GM03348 (cell line): ENCODE measurements around the gene TLCD5.

Experiments
- DNase-seq: peaks from one replicate; pipeline ENCODE4 v3.0.0; 2012; ENCODE audit warnings: low spot score

TLCD5 gene

DNA sequence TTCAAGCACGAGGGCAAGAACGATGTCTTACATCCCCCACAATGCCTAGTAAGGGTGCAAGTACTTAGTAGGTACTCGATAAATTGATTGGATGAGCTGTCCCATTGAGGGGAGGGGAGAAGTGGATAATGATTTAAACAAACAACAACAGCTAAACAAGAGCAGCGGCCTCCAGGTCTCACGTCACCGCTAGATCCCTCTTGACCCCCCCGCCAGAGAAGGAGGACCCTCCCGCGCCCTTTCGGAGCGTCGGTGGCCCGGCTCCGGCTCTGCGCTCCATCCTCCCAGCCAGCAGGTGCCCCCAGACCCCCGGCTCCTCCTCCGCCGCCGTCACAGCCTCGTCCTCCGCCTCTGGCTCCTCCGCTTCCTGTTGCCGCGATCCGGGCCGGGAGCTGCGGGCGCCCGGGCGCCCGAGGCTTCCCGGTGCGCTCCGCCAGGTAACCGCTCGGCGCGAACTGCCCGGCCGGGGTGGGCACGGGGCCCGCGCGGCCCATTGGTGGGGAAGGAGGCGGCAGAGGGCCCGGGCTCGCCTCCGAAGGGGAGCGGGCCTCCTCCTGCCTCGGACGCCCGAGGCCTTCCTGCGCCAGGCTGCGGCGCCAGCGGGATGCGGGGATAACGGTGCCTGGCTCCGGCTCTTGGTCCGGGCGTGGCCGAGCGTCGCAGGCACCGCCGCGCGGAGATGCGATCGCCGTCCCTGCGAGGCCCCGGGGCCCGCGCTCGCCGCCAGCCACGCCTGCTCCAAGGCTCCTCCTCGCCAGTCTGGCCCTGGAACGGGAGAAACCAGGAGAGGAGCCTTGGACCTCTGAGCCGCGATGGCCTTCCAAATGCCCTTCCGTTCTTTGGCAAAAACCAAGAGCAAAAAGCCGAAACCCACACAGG, at the start of gene TLCD5:
TLCD5 (plus strand) TSS at position 368 of the 879 bp plus-strand sequence. CDS start 2,143 bp downstream, outside the sequence.
- DNase-seq: peak; percentile 83

DNA sequence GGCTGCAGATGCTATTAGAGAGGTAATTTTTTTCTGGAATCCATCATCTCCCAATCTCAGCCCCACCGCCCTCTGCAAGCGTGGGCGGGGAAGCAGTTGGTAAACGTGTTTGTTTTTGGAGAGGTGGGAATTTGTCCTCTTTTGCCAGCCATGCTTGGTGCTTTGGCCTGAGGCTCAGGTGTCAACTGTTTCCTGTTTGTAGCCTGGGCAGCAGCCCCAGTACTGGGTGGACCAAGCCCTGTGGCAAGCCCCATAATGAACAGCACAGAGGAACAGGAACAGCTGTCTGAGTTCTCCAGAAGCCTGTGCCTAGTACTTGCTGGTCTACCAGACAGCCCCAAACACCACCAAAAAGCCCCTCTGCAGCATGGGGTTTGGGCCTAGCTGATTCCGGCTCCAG, 45.6 kb upstream of the TLCD5 start:
- no peak for DNase-seq

DNA sequence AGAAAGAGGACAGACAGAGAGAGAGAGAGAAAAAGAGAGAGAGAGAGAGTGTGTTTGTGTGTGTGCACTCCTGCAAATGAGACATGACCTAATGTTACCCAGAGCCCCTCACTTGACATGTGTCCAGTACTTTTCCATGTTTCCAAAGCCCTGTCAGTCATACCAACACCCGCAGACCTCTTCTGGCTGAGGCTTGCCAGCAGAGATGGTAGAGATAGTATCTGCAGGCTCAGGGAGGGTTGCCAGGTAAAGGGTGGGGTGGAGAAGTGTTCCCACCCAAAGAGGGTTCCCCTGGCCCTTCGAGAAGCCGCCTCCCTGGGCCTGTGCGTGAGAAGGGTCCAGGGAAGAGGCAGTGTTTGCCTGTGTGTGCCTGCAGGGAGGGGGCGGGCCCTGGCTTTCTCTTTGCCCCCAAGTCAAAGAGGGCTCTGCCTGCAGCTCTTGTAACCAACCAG, 44.5 kb upstream of the TLCD5 start:
- DNase-seq: no peak

GRCh38 chr11:120281143-120281795, 43.8 kb upstream of the TLCD5 start:
- no peak for DNase-seq

DNA sequence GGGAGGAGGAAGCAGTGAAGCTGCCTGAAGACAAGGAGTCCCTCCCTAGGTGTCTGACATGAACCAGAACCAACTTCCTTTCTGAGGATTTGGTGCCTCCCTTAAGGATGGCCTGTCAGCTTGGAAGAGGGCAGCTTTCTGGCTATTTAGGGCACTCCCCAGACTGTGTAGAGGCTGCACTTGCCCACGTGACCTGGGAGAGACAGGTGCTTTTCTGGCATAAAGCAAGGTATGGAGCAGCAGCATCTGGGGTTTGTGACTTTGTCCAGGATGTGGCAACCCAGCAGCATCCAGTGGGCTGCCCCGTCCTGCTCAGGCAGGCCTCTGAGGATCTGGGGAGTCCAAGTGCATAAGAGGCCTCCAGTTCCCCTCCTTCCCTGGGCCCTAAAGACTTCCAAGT, 42.0 kb upstream of the TLCD5 start:
- no peak for DNase-seq

- no peak for DNase-seq
Measured at GRCh38 chr11:120284272-120284671, 40.8 kb upstream of the TLCD5 start.

DNA sequence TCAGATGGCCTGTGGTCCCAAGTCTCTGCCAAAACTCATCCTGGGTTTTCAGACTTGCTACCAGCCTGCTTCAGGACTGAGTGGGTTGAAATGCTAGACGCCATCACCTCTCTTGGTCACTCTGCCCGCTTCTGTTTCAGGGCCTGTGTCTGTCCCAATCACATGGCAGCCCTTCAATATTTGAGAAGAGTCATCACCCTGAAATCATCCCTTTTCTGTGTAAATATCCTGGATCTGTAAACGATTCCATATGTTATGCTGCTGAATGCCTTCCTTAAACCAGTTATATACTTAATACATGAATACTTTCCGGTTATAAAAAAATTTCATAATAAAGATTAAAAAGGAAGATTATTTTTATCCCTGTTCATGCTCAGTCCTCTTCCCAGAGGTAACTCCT, 39.8 kb upstream of the TLCD5 start:
- DNase-seq: peak; percentile 48

GRCh38 chr11:120288021-120288420, 37.1 kb upstream of the TLCD5 start:
- DNase-seq: no peak

DNA sequence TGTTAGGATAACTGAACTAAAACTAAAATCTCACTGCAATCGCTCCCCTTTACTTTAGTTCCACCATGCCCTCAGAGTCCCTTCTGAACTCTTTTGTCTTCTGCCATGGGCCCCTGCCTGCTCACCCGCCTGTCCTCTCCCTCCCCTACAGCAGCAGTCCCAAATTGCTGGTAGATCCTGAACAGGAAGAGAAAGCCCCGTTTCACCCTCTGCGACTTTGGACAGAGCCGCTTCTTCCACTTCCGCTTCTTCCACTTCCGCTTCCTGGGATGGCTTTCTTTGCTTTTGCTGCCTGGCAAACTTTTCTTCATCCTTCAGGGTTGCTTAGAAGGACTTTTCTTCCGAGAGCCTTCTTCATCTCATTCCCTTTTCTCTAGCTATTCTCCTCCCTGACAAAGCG, 35.7 kb upstream of the TLCD5 start:
- DNase-seq: no peak

DNA sequence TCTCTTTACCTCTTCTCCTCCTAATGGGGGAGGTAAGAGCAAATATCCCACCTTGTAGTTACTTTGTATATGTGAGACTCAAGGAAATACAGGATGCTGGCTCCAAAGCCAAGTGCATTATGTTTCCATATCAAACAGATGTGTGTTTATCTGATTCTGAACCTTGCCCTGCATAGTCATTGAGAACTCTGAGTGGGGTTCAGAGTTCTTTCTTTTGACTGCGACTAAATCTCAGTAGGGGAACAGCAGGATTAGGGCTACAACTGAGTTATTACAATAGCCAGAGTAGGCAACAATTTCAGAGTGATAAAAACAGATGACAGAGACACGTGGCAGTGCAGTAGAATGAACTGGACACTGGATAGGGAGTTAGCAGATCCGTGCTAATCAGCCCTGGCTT, 34.1 kb upstream of the TLCD5 start:
- no peak for DNase-seq

DNA sequence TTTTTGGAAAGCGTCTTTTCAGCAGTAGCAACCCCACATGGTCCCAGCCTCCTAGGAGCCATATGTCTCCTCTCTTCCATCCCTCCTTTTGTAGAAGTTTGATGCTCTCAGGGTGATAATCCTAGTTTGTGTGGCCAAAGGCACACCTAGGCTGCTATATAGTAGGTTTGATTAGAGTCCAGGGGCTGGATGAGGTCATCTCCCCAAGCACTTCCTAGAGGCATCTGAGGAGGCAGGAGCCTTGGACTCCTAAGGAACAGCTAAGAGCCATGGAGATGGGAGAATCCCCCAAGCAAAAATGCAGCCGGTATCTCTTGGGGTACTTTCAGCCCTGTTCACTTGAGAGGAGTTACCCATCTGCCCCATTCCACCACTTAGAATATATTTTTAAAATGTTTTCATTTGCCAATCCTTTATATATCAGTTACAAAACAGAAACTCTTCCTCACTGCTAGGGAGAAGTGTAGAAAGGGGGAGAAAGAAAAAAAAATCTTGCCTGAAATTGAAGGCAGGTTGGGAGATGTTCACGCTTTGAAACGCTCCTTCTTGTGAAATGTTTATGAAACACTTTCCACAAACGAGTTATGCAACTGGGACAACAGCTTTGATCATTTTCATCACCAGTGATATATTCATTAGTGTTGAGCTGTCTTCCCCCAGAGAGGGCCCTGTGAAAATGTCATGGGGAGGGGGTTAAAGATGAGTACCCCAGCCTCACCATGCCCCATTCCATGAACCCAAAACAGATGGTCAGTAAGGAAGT, 31.9 kb upstream of the TLCD5 start:
- DNase-seq: no peak

- DNase-seq: no peak
Measured at GRCh38 chr11:120294096-120294495, 31.0 kb upstream of the TLCD5 start.

- no peak for DNase-seq
Measured at GRCh38 chr11:120295099-120295498, 30.0 kb upstream of the TLCD5 start.

GRCh38 chr11:120296554-120296953, 28.5 kb upstream of the TLCD5 start:
- DNase-seq: no peak

DNA sequence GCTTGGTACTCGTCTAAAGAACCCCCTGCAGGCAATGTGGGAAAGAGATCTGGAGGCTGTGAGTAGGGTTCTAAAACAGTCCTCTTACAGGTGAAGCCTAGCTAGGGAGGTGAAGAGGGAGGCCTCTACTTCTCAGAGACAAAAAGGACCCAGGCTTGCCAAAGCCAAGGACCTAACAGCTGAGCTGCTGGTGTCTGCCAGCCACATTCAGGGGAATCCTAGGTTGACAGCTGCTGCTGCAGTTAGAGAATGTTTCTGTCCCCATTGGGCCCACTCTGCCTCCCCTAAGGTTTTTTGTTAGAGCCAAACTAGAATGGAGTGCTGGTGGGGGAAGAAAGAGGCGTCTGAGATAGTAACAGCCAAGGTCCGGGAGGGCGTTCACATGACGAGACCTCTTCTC, 26.6 kb upstream of the TLCD5 start:
- DNase-seq: no peak

DNA sequence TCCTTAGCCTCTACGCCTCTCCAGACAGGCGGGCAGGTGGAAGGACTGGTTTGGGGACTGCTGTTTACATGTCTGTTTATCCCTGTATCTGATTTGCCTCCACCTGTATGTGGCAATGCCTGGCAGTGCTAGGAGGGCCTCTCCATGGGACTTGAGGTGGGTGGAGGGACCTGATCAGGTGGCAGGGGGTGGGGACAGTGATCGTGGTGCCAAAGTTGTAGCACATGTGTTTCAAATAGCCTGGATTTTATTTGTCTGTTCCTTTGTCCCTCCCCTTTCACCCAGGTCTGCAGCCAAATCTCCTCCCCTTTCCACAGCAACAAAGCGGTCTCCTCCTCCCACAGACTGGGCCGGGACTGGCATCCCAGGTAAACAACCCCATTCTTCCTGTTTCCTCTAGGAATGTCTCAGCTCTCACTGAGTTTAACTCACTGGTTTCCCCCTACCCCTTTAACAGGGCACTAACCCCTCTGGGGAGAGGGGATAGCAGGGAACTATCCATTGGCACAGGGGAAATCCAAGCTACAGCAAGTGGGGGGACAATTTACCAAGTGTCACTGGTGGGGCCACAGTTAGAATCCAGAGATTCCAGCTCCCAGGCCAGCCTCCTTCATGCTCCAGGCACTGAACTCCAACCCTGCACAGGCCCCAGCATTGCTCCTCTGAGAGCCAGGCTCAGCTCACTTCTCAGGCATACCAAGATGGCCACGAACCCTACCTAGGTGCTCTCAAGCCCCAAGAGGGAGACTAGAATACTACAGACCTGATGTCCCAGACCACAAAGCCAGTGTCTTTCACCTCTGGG, 22.9 kb upstream of the TLCD5 start:
- no peak for DNase-seq

GRCh38 chr11:120303004-120303637, 22.0 kb upstream of the TLCD5 start:
- DNase-seq: peak; percentile 74

- no peak for DNase-seq
Measured at GRCh38 chr11:120304526-120304925, 20.6 kb upstream of the TLCD5 start.

DNA sequence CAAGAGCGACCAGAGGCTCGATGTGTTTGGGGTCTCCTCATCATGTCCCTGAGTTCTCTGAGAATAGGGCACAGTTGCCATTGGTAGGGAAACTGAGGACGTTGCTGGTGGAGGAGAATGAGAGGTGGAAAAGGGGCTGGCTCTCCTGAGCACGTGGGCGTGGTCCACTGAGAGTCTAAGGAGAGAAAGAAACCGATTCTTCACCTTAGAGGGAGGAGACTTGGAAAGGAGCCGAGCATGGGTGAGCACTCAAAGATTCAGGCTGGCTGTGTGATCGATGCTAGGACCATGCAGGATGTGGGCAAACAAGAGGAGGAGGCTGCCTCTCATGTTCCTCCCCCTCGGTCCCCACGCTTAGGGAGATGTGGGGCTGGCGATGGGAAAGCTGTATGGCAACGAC, 19.8 kb upstream of the TLCD5 start:
- DNase-seq: no peak

DNA sequence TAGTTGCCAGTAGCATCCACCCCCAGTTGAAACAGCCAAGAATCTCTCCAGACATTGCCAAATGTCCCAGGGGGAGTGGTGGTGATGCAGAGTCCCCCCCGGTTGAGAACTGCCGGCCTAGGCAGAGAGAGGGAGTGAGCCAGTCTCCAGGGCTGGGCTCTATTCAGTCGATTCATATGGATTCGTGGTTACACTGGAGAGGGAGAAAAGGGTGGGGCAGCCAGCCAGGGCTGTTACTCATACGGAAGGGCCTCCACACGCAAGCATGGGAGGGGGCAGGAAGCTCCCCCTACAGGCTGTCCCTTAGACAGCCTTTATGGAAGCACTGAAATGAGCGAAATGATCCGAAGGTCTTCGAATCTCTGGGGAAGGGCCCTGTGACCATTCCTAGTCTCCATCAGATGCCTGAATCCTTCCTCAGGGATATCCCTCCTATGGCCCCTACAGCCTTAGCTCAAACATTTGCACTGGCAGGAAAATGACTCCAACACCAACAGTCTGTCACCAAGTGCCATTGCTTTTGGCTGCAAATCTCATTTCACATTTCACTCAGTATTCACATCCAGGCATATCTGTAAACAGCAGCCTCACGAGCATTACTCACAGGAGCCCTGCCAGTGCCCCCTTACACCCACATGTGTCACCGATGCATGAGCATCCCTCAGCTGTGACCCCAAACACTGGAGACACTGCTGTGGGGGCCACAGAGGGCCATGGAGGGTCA, 18.4 kb upstream of the TLCD5 start:
- DNase-seq: peak; percentile 91

DNA sequence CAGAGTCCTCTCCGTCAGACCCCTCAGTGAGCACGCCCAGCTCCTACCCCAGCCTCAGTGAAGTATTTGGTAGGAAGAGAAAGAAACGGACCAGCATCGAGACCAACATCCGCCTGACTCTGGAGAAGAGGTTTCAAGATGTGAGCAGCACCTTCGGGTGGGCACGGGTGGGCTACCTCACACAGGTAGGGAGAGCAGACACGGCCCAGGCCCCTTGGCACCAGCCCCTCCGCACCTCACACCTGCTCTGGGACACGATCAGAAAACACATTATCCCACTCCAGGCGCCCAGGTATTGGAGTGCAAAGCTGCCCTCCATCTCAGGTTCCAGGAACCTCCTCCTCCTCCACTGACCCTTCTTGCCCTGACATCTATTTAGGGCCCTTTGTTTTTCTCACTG, 17.6 kb upstream of the TLCD5 start:
- no peak for DNase-seq
